GM18951 (cell line): ENCODE results near the gene COCH.
"Not testable (repeated sequence)": the region's sequence is repeated elsewhere in the genome, so short reads cannot be mapped to it uniquely, and the experiment has no call there.

ENCODE experiments used
- POLR2A ChIP-seq: IDR thresholded peaks from 4 replicates; pipeline ENCODE4 v1.6.1; 2011; ENCODE audit warnings: mild to moderate bottlenecking; ENCODE audit not compliant: insufficient read length, insufficient read depth; ENCODE audit errors: extremely low read depth
- in situ Hi-C: fragments of 300-500 bp; cut with MboI; formaldehyde crosslinking; loops from one replicate; pipeline ENCODE4 v1.12.0; 2022; ENCODE audit warnings: low sequenced_read_pairs, mixed read lengths, inconsistent platforms; ENCODE audit not compliant: unreplicated experiment

The COCH gene

DNA sequence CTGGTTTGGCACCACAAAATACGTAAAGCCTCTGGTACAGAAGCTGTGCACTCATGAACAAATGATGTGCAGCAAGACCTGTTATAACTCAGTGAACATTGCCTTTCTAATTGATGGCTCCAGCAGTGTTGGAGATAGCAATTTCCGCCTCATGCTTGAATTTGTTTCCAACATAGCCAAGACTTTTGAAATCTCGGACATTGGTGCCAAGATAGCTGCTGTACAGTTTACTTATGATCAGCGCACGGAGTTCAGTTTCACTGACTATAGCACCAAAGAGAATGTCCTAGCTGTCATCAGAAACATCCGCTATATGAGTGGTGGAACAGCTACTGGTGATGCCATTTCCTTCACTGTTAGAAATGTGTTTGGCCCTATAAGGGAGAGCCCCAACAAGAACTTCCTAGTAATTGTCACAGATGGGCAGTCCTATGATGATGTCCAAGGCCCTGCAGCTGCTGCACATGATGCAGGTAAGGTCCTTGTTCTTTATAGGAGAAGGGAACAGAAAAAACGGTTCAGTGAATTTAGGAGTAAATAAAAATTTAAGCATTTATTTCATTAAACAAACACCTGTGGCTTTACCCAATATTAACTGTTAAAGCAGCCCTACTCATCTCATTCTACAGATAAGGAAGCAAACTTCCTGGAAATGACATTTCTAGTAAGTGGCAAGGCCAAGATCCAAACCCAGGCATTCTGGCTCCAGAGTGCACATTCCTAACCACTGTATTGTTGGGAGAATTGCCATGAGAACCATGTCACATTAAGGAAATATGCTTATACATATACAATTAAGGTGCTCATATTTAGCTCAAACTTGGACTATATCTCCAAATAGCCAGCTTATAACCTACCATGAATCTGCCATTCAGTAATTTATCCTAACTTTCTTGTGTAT is 11.7 kb downstream of the COCH start:
- no peak for TF ChIP-seq POLR2A
- in situ Hi-C loops = no loop called here

DNA sequence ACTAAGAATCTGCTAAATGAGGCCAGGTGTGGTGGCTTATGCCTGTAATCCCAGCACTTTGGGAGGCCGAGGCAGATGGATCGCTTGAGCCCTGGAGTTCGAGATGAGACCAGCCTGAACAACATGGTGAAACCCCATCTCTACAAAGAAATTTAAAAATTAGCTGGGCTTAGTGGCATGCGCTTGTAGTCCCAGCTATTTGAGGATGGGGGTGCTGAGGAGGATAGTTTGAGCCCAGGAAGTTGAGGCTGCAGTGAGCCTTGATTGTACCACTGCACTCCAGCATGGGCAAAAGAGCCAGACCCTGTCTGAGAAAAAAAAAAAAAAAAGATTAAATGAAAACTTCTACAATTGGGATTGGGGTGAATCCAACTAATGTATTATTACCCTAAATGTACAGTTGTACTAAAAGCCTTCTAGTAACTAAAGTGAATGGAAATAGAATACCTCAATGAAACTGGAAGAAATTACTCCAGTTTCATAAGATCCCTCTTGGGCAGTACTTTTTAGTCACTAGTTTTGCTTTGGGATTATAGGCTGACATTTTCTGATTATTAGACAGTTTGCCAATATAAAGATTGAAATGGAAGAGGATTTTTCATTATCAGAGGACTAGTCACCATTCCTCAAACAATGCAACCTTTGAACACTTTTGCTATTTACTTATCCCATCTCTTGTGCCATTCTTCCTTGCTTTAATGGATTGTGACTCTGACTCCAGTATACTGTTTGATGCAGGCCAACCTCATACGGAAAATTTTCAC is 14.3 kb downstream of the COCH start:
- in situ Hi-C loops = no loop called here
- no peak for TF ChIP-seq POLR2A

DNA sequence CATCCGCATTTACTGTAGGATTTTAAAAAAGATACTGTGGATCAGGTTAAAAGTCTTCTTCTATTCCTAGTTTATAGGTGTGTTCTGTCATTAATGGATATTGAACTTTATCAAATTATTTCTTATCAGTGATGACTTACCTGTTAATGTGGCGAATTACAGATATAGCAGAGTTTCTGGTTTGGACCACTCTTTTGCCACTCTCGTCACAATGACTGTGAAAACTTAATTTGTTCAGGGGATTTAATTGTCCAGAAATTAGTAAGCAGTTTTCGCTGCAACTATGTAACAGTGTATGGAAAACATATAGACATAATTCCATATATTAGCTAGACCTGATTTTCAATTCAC is 14.9 kb downstream of the COCH start:
- in situ Hi-C loops = no loop called here
- TF ChIP-seq POLR2A = no peak

DNA sequence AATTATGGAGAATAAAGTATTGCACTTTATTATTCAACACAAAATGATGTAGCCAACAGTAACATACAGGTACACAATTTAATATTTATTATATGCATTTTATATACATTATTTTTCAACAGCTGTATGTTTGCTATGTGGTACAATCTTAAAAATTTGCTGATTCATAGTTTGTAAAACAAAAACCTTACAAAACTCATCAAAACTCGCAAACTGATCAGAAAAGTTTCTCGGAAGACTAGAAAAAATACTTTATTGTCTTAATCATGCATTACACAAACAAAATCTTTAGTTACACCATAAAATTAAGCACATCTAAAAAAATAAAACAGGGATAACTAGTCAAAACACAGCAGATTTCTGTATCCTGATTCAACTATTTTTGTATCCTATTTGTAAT is 19.5 kb downstream of the COCH start:
- in situ Hi-C loops = no loop called here
- TF ChIP-seq POLR2A = no peak

DNA sequence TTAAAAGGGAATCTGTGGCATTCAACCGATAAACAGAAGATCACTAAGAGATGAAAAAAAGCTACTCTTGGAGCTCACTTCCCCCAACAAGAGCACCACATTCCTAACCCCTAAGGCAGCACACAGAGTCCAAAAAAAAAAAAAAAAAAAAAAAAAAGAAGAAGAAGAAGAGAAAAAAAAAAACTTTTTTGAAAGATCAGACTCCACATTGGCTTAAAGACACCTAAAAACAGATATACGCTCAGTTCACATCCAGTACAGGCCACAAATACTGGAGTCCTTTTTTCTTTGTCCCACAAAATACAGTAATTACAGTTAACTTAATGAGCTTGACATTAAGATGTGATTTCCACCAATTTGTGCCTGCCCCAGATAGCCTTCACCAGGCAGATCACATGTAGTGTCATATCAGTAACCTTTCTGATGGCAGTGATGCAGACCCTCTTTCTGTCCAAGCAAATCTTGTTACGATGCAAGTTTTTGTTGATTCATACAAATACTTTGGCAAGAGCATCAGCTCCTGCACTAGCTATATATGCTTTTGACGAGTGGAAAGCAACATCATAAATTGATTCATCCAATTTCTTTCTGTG is 20.7 kb downstream of the COCH start:
- in situ Hi-C loops = no loop called here
- TF ChIP-seq POLR2A = no peak

DNA sequence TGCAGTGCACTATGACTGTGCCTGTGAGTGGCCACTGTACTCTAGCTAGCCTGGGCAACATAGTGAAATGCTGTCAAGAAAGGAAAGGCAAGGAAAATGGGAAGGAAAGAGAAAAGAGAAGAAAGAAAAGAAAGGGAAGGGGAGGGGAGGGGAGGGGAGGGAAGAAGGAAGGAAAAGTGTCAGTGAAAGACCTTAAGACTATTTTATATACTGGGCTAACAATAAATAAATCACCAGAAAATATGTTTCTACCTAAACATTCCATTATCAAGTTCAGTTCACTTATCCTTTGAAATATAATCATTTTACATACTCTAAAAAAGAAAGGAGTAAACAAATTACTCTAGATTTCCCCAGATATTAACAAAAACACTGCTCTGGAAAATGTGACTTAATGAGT is 22.1 kb downstream of the COCH start:
- TF ChIP-seq POLR2A = no peak
- in situ Hi-C loops = no loop called here

DNA sequence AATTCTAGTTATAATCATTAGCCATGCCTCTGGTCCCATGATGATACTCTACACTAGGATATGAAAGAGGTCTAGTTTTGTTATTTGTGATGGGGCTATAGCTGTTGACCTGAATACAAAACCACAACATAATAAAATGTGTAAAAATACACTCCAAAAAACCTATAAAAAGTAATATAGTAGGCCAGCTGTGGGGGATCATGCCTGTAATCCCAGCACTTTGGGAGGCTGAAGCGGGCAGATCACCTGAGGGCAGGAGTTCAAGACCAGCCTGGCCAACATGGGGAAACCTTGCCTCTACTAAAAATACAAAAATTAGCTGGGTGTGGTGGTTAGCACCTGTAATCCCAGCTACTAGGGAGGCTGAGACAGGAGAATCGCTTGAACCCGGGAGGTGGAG is 22.8 kb downstream of the COCH start:
- in situ Hi-C loops = not testable (repeated sequence)

DNA sequence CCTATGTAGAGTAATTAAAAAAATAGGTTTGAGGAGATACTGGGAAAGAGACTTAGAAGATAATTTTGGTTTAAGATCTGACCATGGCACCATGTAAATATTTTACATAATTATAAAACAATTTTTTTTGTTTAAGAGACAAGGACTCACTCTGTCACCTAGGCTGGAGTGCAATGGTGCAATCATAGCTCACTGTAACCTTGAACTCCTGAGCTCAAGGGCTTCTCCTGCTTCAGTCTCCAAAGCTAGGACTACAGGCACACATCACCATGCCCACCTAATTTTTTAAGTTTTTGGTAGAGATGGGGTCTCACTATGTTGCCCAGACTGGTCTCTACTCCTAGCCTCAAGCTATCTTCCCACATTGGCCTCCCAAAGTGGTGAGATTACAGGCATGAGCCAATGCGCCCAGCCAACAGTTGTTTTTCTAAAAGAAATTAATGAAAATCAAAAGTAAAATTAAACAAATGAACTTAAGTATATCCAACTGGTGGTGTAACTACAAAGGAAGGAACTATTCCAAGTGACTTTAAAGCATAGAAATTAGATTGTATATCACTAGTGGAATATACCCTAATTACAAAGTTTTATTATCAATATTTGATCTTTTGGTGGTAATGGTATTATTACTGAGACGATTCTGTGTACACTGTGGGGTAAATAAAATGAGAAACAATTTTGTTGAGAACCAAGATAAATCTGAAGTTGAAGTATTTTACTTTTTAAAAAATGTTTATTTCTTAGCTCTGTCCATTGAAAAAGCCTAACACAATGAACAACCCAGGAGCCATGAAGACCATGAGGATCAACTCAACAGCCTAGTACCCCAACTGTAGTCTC is 29.1 kb downstream of the COCH start:
- in situ Hi-C loops = no loop called here
- TF ChIP-seq POLR2A = no peak

DNA sequence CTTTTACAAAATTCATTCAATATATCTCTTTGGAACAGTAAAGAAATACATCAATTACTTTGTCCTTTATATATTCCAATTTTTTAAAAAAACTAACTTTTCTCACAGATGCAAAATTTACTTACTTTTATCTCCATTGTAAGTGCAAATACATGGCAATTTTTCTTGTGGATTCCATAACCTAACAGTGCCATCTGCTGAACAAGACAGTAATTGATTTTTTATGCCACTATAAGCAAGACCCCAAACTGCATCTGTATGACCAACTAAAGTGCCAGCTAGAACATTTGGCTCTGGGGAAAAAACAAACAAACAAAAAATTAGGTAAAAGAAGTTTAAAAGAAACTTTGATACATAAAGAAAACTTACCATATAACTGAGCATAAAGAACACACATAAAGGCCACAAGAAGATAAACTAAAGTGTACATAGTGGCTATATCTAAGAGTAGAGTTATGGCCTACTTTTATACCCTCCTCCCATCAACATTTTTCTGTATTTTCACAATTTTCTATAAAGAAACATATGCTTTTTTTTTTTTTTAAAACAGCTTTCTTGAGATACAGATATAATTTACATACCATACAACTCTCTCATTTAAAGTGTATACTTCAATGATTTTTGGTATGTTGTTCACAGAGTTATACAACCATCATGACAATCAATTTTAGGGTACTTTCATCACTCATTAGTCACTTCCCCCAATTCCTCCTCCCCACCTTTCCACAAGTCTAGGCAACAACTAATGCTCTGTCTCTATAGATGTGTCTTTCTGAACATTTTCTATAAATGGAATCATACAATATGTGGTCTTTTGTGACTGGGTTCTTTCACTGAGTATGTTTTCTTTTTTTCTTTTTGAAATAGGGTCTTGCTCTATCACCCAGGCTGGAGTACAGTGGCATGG is 32.6 kb downstream of the COCH start:
- in situ Hi-C loops = no loop called here
- TF ChIP-seq POLR2A = no peak

DNA sequence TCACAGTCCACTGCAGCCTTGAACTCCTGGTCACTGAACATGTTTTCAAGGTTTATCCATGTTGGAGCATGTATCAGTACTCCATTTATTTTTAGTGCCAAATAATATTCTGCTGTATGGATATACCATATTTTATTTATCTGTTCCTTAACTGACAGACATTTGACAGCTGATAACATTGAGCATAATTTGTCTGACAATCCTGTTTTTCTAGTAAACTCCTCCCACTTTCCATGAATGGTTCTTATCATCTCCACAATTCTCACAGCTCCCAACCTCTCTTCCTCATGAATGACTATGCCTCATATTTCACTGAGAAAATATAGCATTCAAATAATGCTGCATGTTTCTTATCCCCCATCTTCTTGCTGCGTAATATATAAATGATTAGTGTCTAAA is 33.3 kb downstream of the COCH start:
- TF ChIP-seq POLR2A = no peak
- in situ Hi-C loops = no loop called here

DNA sequence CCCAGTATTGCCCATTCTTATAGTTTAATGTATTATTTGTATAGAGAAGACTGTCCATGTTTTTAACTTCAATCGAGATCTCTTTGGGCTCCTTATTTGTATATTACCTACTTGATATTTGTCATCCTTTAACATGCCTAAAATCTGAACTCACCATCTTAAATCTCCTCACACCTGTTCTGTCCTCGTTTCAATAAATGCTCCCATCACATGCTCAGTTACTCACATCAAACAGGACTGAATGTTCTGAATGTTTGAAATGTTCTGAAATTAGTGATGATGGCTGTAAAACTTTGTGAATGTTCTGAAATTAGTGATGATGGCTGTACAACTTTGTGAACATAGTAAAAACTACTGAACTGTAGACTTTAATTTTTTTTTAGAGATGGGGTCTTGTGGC is 34.5 kb downstream of the COCH start:
- no peak for TF ChIP-seq POLR2A
- in situ Hi-C loops = no loop called here

DNA sequence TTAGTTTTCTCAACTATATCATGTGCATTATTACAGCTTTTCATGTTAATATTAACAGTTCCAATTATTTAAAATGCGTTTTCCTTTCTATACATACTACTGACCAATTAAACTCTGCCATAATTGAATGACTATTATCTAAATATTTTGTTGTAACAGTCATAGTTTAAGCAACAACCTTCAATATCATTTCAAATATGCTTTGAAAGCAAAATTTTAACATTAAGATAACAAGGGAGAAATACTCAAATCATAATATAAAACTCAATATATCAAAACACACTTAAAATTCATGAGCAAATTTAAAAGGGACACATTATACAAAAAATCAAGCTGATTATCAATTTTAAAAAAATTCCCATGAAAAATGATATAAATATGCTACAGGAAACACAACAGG is 40.5 kb downstream of the COCH start:
- in situ Hi-C loops = loop anchor here (10.0 kb wide), 1 partner anchor 260 kb away; no protein-coding TSS in a partner anchor

More for the DNA sequence above, 40.5 kb downstream of the COCH start:
- TF ChIP-seq POLR2A = no peak
